Uterus (tissue), 4 donors: ENCODE data around the gene RNASEH2B. TPM values are rescaled to one million over a fixed set of nuclear protein-coding genes. Genes with fewer than 3 reads are reported as not detected.

Experiments
- DNase-seq, 2 donors: peaks; one replicate each; pipeline ENCODE4 v3.0.0-alpha.2; 2019 to 2020
- H3K27ac ChIP-seq, 2 donors: fragments of 200-600 bp; sonication (generic); 1 replicate in 1 of 2; 2 replicates in 1 of 2; pipeline ENCODE4 v1.5.1; 2016 to 2018
- H3K27me3 ChIP-seq, 2 donors: fragments of 200-600 bp; sonication (generic); one replicate each; pipeline ENCODE4 v1.5.1; 2018 to 2019; ENCODE audit warnings: control low read depth in 1 of 2
- H3K36me3 ChIP-seq, 2 donors: fragments of 200-600 bp; sonication (generic); one replicate each; pipeline ENCODE4 v1.5.1; 2019; ENCODE audit warnings: control low read depth in 1 of 2
- H3K4me1 ChIP-seq, 2 donors: fragments of 200-600 bp; sonication (generic); one replicate each; pipeline ENCODE4 v1.5.1; 2018 to 2019; ENCODE audit warnings: control low read depth in 1 of 2
- H3K4me3 ChIP-seq, 2 donors: fragments of 200-600 bp; sonication (generic); 1 replicate in 1 of 2; 2 replicates in 1 of 2; pipeline ENCODE4 v1.5.1; 2018 to 2019; ENCODE audit warnings: mild to moderate bottlenecking in 1 of 2
- H3K9me3 ChIP-seq, 2 donors: fragments of 200-600 bp; sonication (generic); one replicate each; pipeline ENCODE4 v1.5.1; 2019; ENCODE audit warnings: control low read depth in 1 of 2
- CTCF ChIP-seq, 4 experiments: fragments of 200-600 bp in 2 of 4; fragments of 450-650 bp in 2 of 4; sonication (generic) in 2 of 4; IDR thresholded peaks; one replicate each; pipeline ENCODE4 v1.5.1; 2016 to 2019; ENCODE audit warnings: antibody characterized with exemption in 4 of 4, mild to moderate bottlenecking in 2 of 4, moderate library complexity in 1 of 4
- POLR2A ChIP-seq, 2 donors: fragments of 450-650 bp; IDR thresholded peaks; one replicate each; pipeline ENCODE4 v1.6.1; 2016; ENCODE audit warnings: antibody characterized with exemption in 2 of 2, mild to moderate bottlenecking in 1 of 2, moderate library complexity in 1 of 2
- intact Hi-C: fragments of 100-400 bp; cut with DNase I; formaldehyde crosslinking; loops from one replicate; pipeline ENCODE4 v1.15.1; 2023; ENCODE audit warnings: low total_unique reads
- total RNA-seq, 4 donors: library from RNA; depleted of rRNA in 3 of 4; stranded (reverse); fragments of >200 nt in 3 of 4; gene quantifications; one replicate each; pipeline versions ENCODE4 v1.1.0 to v1.2.4, GENCODE V29; 2014 to 2023
- donor health status: DM: yes; HTN: yes; CAD: no.

RNASEH2B gene
- 100 to 1,000 TPM; 101 to 183 (median 155) TPM for total RNA-seq

- intact Hi-C loops, result no loop called here
- TF ChIP-seq CTCF (IDR thresholded peaks at IDR 0.05) (no peak), POLR2A (IDR thresholded peaks at IDR 0.05) (peak; percentile 9 to 56)
- Histone ChIP-seq H3K9me3 (no peaks in the 10 kb centered on the region), H3K36me3 (no peaks in the 10 kb centered on the region), H3K27ac (peak within 1 kb of the TSS; percentile 95), H3K27me3 (no peaks in the 10 kb centered on the region), H3K4me3 (peak within 1 kb of the TSS; percentile 80 to 92), H3K4me1 (peaks cover 5% of the 10 kb centered on the region in 2 donors)
- DNase-seq, result peak; percentile 57 to 69
These were observed at the start of gene RNASEH2B for GRCh38 chr13:50909605-50910484. TSS of gene RNASEH2B (plus strand) at chr13:50909791. CDS start at chr13:50910077, 286 bp downstream.

GRCh38 chr13:50864492-50864891 is 45.1 kb upstream of the RNASEH2B start:
- intact Hi-C loops, result no loop called here

GRCh38 chr13:50866817-50867636 is 42.6 kb upstream of the RNASEH2B start:
- no peaks in the 10 kb centered on the region for H3K27me3 ChIP-seq
- DNase-seq, result no peak
- H3K27ac ChIP-seq, result no peak overlapping the region
- no peaks in the 10 kb centered on the region for H3K4me1 ChIP-seq
- intact Hi-C loops, result no loop called here
- H3K9me3 ChIP-seq, result no peaks in the 10 kb centered on the region
- H3K36me3 ChIP-seq, result no peaks in the 10 kb centered on the region
- H3K4me3 ChIP-seq, result no peak overlapping the region
- TF ChIP-seq CTCF (IDR thresholded peaks at IDR 0.05) (no peak), POLR2A (IDR thresholded peaks at IDR 0.05) (no peak)

More at GRCh38 chr13:50864492-50864891, 45.1 kb upstream of the RNASEH2B start:
- DNase-seq, result no peak
- Histone ChIP-seq H3K36me3 (no peaks in the 10 kb centered on the region), H3K4me3 (no peak overlapping the region), H3K9me3 (no peaks in the 10 kb centered on the region), H3K27me3 (no peaks in the 10 kb centered on the region), H3K4me1 (no peaks in the 10 kb centered on the region), H3K27ac (no peak overlapping the region)
- TF ChIP-seq POLR2A (IDR thresholded peaks at IDR 0.05) (no peak), CTCF (IDR thresholded peaks at IDR 0.05) (no peak)

GRCh38 chr13:50867637-50867945 is 42.0 kb upstream of the RNASEH2B start:
- Histone ChIP-seq H3K27me3 (no peaks in the 10 kb centered on the region), H3K4me1 (no peaks in the 10 kb centered on the region), H3K27ac (no peak overlapping the region), H3K9me3 (no peaks in the 10 kb centered on the region), H3K4me3 (no peak overlapping the region), H3K36me3 (no peaks in the 10 kb centered on the region)
- TF ChIP-seq CTCF (IDR thresholded peaks at IDR 0.05) (no peak), POLR2A (IDR thresholded peaks at IDR 0.05) (no peak)
- intact Hi-C loops, result no loop called here
- DNase-seq, result no peak

GRCh38 chr13:50871405-50871804 is 38.2 kb upstream of the RNASEH2B start:
- H3K4me3 ChIP-seq, result no peak overlapping the region
- H3K4me1 ChIP-seq, result no peaks in the 10 kb centered on the region
- H3K27ac ChIP-seq, result no peak overlapping the region
- no peaks in the 10 kb centered on the region for H3K36me3 ChIP-seq
- no peaks in the 10 kb centered on the region for H3K27me3 ChIP-seq
- DNase-seq, result no peak
- intact Hi-C loops, result no loop called here
- H3K9me3 ChIP-seq, result no peaks in the 10 kb centered on the region
- no peak for TF ChIP-seq POLR2A (IDR thresholded peaks at IDR 0.05)
- TF ChIP-seq CTCF (IDR thresholded peaks at IDR 0.05), result no peak
